Activated CD8-positive, alpha-beta T cell treated with anti-CD3 and anti-CD28 coated beads for 36 hours (primary cell): ENCODE results near the gene CCDC169. TPM values are rescaled to one million over a fixed set of nuclear protein-coding genes. Genes with fewer than 3 reads are reported as not detected.

ENCODE experiments used
- ATAC-seq: fragments of 200-7000 bp; cut with Tn5 transposase; one replicate; pipeline ENCODE4 v1.10.0; 2021; ENCODE audit warnings: mild to moderate bottlenecking, moderate library complexity
- CTCF ChIA-PET: fragments of 350-600 bp; sonication (Branson Sonifier 250); formaldehyde crosslinking; loops from one replicate; lab custom pipeline; 2021; ENCODE audit warnings: antibody characterized with exemption; lab: Charles Lee
- POLR2A ChIA-PET: fragments of 350-600 bp; sonication (Branson Sonifier 250); formaldehyde crosslinking; loops from one replicate; lab custom pipeline; 2021; ENCODE audit warnings: antibody characterized with exemption; lab: Charles Lee
- DNase-seq: peaks from one replicate; pipeline ENCODE4 v3.0.0-alpha.2; 2020
- H3K27ac Mint-ChIP-seq: one replicate; pipeline ENCODE4 v1.8.0; 2021; ENCODE audit warnings: mild to moderate bottlenecking, mixed read lengths
- H3K27me3 Mint-ChIP-seq: one replicate; pipeline ENCODE4 v1.8.0; 2021; ENCODE audit warnings: mixed read lengths
- H3K36me3 Mint-ChIP-seq: one replicate; pipeline ENCODE4 v1.8.0; 2021; ENCODE audit warnings: low read depth, mixed read lengths
- H3K4me1 Mint-ChIP-seq: one replicate; pipeline ENCODE4 v1.8.0; 2021; ENCODE audit warnings: low read depth, mixed read lengths
- H3K4me3 Mint-ChIP-seq: one replicate; pipeline ENCODE4 v1.8.0; 2021; ENCODE audit warnings: mild to moderate bottlenecking, moderate library complexity, mixed read lengths
- H3K9me3 Mint-ChIP-seq: one replicate; pipeline ENCODE4 v1.8.0; 2021; ENCODE audit warnings: mixed read lengths
- CTCF ChIP-seq: fragments of 200-600 bp; IDR thresholded peaks from one replicate; pipeline ENCODE4 v1.8.0; 2022; ENCODE audit warnings: antibody characterized with exemption, mild to moderate bottlenecking
- intact Hi-C: fragments of 100-400 bp; cut with micrococcal nuclease; formaldehyde crosslinking; loops from one replicate; pipeline ENCODE4 v1.10.0; 2022
- total RNA-seq, 2 experiments: library from RNA; stranded (reverse); gene quantifications; one replicate each; pipeline ENCODE4 v1.2.3, GENCODE V29; 2021

The CCDC169 gene
- total RNA-seq, 2 experiments from 2014 or later = not detected

DNA sequence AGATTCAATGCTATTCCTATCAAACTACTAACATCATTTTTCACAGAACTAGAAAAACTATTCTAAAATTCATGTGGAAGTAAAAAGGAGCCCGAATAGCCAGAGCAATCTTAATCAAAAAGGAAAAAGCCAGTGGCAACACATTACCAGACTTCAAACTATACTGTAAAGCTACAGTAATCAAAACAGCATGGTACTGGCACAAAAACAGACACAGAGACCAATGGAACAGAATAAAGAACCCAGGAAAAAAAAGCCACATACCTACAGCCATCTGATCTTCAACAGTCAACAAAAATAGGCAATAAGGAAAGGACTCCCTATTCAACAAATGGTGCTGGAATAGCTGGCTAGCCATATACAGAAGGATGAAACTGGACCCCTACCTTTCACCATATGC lies 72.9 kb downstream of the CCDC169 start:
- H3K36me3 Mint-ChIP-seq = no peaks in the 10 kb centered on the region
- DNase-seq (no peak), ATAC-seq (no peak)
- intact Hi-C loops = no loop called here
- H3K9me3 Mint-ChIP-seq = peaks cover 12% of the 10 kb centered on the region
- ChIA-PET CTCF (no interaction called here), POLR2A (no interaction called here)
- no peaks in the 10 kb centered on the region for H3K4me1 Mint-ChIP-seq
- TF ChIP-seq CTCF = no peak
- H3K27me3 Mint-ChIP-seq = no peaks in the 10 kb centered on the region
- H3K4me3 Mint-ChIP-seq = no peak overlapping the region
- H3K27ac Mint-ChIP-seq = no peak overlapping the region

- no peaks in the 10 kb centered on the region for H3K4me1 Mint-ChIP-seq
- POLR2A ChIA-PET = no interaction called here
- CTCF ChIA-PET = no interaction called here
- TF ChIP-seq CTCF = no peak
- intact Hi-C loops = no loop called here
- H3K27ac Mint-ChIP-seq = no peak overlapping the region
- H3K9me3 Mint-ChIP-seq = peaks cover 10% of the 10 kb centered on the region
- peaks cover 1% of the 10 kb centered on the region for H3K27me3 Mint-ChIP-seq
- DNase-seq (no peak), ATAC-seq (no peak)
- no peak overlapping the region for H3K4me3 Mint-ChIP-seq
- H3K36me3 Mint-ChIP-seq = no peaks in the 10 kb centered on the region
Observed at GRCh38 chr13:36219883-36220282, 77.7 kb downstream of the CCDC169 start.

DNA sequence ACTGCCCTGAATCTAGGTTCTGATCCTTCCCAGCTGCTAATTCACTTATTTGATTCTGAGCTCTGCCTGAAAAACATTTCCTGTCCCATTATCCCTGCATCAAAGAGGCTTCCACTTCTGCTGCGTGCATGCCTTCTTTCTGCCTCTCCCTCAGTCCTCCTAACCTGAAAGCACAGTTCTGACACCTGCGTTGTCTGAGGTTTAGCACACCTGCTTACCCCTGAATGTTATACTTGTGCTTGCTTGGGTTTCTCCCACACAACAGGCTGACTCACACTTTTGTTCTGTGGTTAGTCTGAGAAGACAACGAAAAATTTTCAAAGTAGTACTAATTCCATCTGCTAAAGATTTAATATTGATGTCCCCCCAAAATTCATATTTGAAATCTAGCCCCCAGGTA lies 80.2 kb downstream of the CCDC169 start:
- no peak for TF ChIP-seq CTCF
- Mint-ChIP-seq H3K4me3 (no peak overlapping the region), H3K9me3 (peaks cover 2% of the 10 kb centered on the region), H3K4me1 (no peaks in the 10 kb centered on the region), H3K27me3 (peaks cover 1% of the 10 kb centered on the region), H3K27ac (no peak overlapping the region), H3K36me3 (no peaks in the 10 kb centered on the region)
- intact Hi-C loops = no loop called here
- ChIA-PET POLR2A (no interaction called here), CTCF (no interaction called here)
- DNase-seq = no peak
- ATAC-seq = no peak

GRCh38 chr13:36214163-36214921 lies 83.3 kb downstream of the CCDC169 start, which contains the start of gene SOHLH2:
SOHLH2 (minus strand) TSS chr13:36214556; CDS start chr13:36214526, 30 bp downstream.
- Mint-ChIP-seq H3K4me1 (no peaks in the 10 kb centered on the region), H3K27me3 (peaks cover 1% of the 10 kb centered on the region), H3K27ac (no peak within 1 kb of the TSS), H3K9me3 (peaks cover 2% of the 10 kb centered on the region), H3K36me3 (no peaks in the 10 kb centered on the region), H3K4me3 (no peak within 1 kb of the TSS)
- ChIA-PET CTCF (no interaction called here), POLR2A (no interaction called here)
- intact Hi-C loops = no loop called here
- DNase-seq = no peak
- no peak for TF ChIP-seq CTCF
- ATAC-seq = no peak

DNA sequence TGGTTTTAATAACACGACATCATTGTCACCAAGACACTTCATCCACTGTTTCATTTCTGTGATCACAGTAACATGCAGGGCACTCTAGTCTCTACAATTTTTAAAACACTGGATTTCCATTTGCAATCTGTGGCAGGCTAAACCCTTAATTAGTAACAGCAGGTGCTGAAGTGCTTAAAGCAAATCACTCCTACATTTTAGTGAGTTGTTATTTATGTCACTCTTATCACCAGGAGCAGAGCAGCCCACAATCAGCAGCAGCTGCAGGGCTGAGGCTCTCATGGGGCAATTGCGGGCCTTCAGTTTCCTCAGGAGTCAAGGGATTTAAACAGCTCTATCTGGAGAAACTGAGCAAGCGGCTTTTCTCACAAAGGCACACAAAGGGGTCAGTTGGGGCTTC lies 84.8 kb downstream of the CCDC169 start:
- Mint-ChIP-seq H3K27ac (no peak overlapping the region), H3K27me3 (peaks cover 1% of the 10 kb centered on the region), H3K9me3 (peaks cover 2% of the 10 kb centered on the region), H3K36me3 (no peaks in the 10 kb centered on the region), H3K4me3 (no peak overlapping the region), H3K4me1 (no peaks in the 10 kb centered on the region)
- ChIA-PET CTCF (no interaction called here), POLR2A (no interaction called here)
- ATAC-seq = no peak
- intact Hi-C loops = no loop called here
- DNase-seq = no peak
- TF ChIP-seq CTCF = no peak
